VCaP (cell line): Measurements from ENCODE around the gene ARL16.

Experiments used
- H3K27ac ChIP-seq: fragments of 450-650 bp; 2 replicates; pipeline ENCODE4 v1.5.1; 2017
- TF ChIP-seq, protein P1 (sequence below): fragments of 450-650 bp; conservative IDR thresholded peaks from 2 replicates; pipeline ENCODE4 v1.5.1; 2017; ENCODE audit warnings: mild to moderate bottlenecking, moderate library complexity

Gene ARL16

DNA sequence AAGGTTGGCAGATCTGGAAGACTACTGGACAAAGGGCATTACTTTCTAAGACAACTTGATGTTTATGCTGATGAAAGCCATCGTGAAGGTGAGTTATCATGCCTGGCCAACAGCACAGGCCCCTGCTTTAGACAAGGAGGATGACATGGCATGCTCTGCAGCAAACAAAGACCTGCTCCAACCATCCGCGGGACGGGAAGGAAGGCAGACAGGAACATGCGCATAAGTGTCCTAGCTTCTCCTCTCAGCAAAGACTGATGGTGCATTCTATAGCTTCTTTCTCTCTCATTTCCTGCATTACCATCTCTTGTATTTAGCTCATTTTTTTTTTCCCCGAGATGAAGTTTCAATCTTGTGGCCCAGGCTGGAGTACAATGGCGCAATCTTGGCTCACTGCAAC is 52.1 kb downstream of the ARL16 start:
- no peak overlapping the region for H3K27ac ChIP-seq
- TF ChIP-seq, protein P1, sequence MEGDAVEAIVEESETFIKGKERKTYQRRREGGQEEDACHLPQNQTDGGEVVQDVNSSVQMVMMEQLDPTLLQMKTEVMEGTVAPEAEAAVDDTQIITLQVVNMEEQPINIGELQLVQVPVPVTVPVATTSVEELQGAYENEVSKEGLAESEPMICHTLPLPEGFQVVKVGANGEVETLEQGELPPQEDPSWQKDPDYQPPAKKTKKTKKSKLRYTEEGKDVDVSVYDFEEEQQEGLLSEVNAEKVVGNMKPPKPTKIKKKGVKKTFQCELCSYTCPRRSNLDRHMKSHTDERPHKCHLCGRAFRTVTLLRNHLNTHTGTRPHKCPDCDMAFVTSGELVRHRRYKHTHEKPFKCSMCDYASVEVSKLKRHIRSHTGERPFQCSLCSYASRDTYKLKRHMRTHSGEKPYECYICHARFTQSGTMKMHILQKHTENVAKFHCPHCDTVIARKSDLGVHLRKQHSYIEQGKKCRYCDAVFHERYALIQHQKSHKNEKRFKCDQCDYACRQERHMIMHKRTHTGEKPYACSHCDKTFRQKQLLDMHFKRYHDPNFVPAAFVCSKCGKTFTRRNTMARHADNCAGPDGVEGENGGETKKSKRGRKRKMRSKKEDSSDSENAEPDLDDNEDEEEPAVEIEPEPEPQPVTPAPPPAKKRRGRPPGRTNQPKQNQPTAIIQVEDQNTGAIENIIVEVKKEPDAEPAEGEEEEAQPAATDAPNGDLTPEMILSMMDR: no peak
